ENCODE results near the gene LCLAT1.
"Not testable (repeated sequence)": the region's sequence is repeated elsewhere in the genome, so short reads cannot be mapped to it uniquely, and the experiment has no call there.

LCLAT1 gene

GRCh38 chr2:30453498-30453897 is 6.5 kb downstream of the LCLAT1 start:
- no peak for DNase-seq (ENCODE audit: insufficient read length, low spot score)
- no peak for FAIRE-seq

GRCh38 chr2:30454571-30454970 is 7.5 kb downstream of the LCLAT1 start:
- FAIRE-seq = no peak
- no peak for DNase-seq (ENCODE audit: insufficient read length, low spot score)

- FAIRE-seq = no peak
- no peak for DNase-seq (ENCODE audit: insufficient read length, low spot score)
Observed at GRCh38 chr2:30455114-30455738, 8.2 kb downstream of the LCLAT1 start.

GRCh38 chr2:30456106-30456505 is 9.1 kb downstream of the LCLAT1 start:
- FAIRE-seq = no peak
- no peak for DNase-seq (ENCODE audit: insufficient read length, low spot score)

DNA sequence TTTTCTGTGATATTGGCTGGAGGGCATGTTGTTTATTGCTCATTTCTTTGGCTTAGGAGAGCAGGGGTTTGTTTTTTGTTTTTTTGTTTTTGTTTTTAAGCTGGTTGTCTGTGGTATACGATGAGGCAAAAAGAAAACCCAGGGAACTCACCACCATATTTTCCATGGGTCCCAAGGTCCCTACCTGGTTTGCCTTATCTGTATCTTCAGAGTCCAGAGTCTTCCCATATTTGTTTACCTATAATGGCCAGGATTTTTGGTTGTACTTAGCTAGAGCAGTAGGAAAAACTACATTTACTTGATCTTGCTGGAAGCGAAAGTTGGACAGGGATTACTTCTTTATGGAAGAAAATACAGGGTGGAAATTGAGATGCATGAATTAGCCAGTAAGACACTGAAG is 9.5 kb downstream of the LCLAT1 start:
- FAIRE-seq (no peak), DNase-seq (ENCODE audit: insufficient read length, low spot score) (no peak)

GRCh38 chr2:30457296-30457695 is 10.2 kb downstream of the LCLAT1 start:
- DNase-seq (ENCODE audit: insufficient read length, low spot score) (no peak), FAIRE-seq (no peak)

DNA sequence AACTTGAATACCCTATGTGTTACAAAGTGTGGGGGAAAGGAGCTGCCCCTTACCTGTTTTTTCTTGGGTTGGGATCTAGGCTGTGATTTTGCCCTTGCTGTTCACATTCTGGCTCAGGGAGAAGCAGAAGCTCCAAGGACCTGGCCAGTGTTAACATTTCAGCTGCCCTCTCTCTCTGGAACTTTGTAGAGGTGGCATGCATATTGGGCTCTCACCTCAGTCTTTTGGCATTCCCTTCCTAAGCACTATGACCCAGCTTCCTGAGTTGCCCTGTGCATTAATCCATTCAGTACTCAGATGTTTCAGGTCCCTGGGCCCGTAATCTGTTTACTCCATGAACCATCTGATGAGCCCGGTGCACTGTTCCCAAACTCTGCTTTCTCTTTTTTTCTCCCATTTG is 12.1 kb downstream of the LCLAT1 start:
- no peak for FAIRE-seq
- no peak for DNase-seq (ENCODE audit: insufficient read length, low spot score)

GRCh38 chr2:30462131-30462857 is 15.2 kb downstream of the LCLAT1 start:
- FAIRE-seq = no peak
- DNase-seq (ENCODE audit: insufficient read length, low spot score) = no peak

DNA sequence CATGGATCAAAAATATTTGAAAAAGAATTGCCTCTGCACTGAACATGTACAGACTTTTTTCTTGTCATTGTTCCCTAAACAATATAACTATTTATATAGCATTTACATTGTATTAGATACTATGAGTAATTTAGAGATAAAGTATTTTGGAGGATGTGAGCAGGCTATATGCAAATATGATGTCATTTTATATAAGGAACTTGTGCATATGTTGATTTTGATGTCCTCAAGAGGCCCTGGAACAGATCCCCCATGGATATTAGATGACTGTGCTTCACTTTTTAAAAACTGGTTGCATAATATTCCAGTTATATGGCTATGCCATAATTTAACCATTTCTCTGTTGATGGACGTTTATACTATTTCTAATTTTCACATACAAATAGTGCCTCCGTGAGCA is 16.5 kb downstream of the LCLAT1 start:
- FAIRE-seq (no peak), DNase-seq (ENCODE audit: insufficient read length, low spot score) (no peak)

DNA sequence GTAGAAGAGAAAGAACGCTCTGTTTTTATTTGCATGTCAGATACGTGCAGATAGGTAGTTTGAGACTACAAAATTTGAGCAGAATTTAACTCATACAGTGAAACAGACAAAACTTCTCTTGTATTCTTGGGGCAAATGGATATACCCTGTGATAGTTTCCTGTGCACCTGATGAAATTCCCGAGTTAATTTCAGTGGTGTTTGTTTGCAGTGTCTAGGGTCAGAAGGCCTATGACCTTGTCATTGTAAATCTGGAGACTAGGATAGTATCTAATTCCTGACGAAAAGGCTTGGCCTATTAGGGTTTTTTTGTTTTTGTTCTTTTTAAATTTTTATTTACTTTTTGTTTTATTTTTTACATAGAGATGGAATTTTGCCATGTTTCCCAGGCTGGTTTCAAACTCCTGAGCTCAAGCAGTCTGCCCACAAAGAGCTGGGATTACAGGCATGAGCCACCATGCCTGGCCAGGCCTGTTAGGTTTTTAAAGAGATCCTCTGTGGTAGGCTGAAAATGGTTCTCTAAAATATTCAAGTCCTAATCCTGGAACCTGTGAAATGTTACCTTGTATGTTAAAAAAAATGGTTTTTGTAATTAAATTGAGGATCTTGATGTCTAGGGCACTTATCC is 17.6 kb downstream of the LCLAT1 start:
- no peak for DNase-seq (ENCODE audit: insufficient read length, low spot score)
- FAIRE-seq = no peak

GRCh38 chr2:30465171-30465545 is 18.1 kb downstream of the LCLAT1 start:
- FAIRE-seq = no peak
- no peak for DNase-seq (ENCODE audit: insufficient read length, low spot score)

DNA sequence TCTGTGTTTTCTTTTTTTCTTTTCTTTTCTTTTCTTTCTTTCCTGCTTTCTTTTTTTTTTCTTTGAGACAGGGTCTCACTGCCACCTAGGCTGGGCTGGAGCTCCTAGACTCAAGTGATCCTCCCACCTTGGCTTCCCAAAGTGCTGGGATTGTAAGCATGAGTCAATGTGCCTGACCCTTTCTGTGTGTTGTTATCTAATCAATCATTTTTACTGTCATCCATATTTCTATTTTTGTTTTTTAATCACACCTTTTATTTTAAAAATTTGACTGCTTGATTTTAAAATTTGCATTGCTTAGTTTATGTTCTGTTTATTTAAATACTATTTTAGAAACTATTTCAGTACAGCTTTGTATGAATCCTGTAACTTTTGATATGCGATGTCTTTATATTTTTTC is 19.2 kb downstream of the LCLAT1 start:
- FAIRE-seq = no peak
- no peak for DNase-seq (ENCODE audit: insufficient read length, low spot score)

DNA sequence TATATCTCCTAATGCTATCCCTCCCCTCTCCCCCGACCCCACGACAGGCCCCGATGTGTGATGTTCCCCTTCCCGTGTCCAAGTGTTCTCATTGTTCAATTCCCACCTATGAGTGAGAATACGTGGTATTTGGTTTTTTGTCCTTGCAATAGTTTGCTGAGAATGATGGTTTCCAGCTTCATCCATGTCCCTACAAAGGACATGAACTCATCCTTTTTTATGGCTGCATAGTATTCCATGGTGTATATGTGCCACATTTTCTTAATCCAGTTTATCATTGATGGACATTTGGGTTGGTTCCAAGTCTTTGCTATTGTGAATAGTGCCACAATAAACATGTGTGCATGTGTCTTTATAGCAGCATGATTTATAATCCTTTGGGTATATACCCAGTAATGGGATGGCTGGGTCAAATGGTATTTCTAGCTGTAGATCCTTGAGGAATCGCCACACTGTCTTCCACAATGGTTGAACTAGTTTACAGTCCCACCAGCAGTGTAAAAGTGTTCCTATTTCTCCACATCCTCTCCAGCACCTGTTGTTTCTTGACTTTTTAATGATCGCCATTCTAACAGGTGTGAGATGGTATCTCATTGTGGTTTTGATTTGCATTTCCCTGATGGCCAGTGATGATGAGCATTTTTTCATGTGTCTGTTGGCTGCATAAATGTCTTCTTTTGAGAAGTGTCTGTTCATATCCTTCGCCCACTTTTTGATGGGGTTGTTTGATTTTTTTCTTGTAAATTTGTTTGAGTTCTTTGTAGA is 20.2 kb downstream of the LCLAT1 start:
- not testable (repeated sequence) for FAIRE-seq; DNase-seq (ENCODE audit: insufficient read length, low spot score)

DNA sequence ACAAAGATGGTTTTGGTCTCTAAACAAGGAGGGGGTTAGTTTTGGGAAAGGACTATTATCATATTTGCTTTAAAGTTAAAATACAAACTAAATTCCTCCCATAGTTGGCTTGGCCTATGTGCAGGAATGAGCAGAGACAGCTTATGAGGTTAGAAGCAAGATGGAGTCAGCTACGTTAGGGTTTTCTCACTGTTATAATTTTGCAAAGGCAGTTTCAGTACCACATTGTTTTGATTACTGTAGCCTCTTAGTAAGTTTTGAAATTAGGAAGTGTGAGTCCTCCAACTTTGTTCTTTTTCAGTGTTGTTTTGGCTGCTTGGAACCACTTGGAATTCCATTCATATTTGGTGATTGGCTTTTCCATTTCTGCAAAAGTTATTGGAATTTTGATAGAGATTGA is 23.4 kb downstream of the LCLAT1 start:
- FAIRE-seq (no peak), DNase-seq (ENCODE audit: insufficient read length, low spot score) (no peak)

- no peak for DNase-seq (ENCODE audit: insufficient read length, low spot score)
- FAIRE-seq = no peak
Observed at GRCh38 chr2:30472326-30472725, 25.3 kb downstream of the LCLAT1 start.

GRCh38 chr2:30475542-30475941 is 28.5 kb downstream of the LCLAT1 start:
- no peak for DNase-seq (ENCODE audit: insufficient read length, low spot score)
- no peak for FAIRE-seq

GRCh38 chr2:30476636-30477035 is 29.6 kb downstream of the LCLAT1 start:
- DNase-seq (ENCODE audit: insufficient read length, low spot score) = no peak
- no peak for FAIRE-seq

GRCh38 chr2:30480703-30481322 is 33.8 kb downstream of the LCLAT1 start:
- DNase-seq (ENCODE audit: insufficient read length, low spot score) (no peak), FAIRE-seq (peak; percentile 68)

- no peak for FAIRE-seq
- DNase-seq (ENCODE audit: insufficient read length, low spot score) = no peak
Observed at GRCh38 chr2:30481323-30481800, 34.3 kb downstream of the LCLAT1 start.

DNA sequence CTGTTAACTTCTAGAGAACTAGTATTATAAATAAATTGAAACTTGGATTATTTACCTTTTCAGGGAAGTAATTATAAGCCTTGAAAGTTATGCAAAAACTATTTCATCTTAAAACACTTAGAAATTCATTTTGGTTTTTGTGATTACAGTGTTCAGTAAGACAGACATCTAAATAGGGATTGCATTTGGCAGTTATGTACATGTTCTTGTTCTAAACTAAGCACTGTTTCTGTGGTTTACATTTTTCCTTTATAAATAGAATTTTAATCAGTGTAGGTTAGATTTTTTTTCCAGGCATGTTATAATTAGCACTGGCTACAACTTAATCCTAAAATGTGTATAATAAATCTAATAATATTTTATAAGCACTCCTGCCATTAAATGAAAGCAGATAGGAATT is 35.0 kb downstream of the LCLAT1 start:
- DNase-seq (ENCODE audit: insufficient read length, low spot score) (no peak), FAIRE-seq (no peak)

GRCh38 chr2:30484145-30484544 is 37.1 kb downstream of the LCLAT1 start:
- DNase-seq (ENCODE audit: insufficient read length, low spot score) (no peak), FAIRE-seq (no peak)
